Endothelial cell (in vitro differentiated cells): Measurements from ENCODE around the gene CEP83. TPM values are rescaled to one million over a fixed set of nuclear protein-coding genes. Genes with fewer than 3 reads are reported as not detected.

Source experiments
- DNase-seq: peaks from one replicate; pipeline ENCODE4 v3.0.0; 2021; ENCODE audit warnings: low spot score
- H3K27ac Mint-ChIP-seq: one replicate; pipeline ENCODE4 v1.8.0; 2021; ENCODE audit warnings: mixed read lengths, inconsistent platforms; ENCODE audit not compliant: unreplicated experiment
- H3K27me3 Mint-ChIP-seq: one replicate; pipeline ENCODE4 v1.8.0; 2021; ENCODE audit warnings: mild to moderate bottlenecking, moderate library complexity, mixed read lengths, inconsistent platforms; ENCODE audit not compliant: unreplicated experiment
- H3K36me3 Mint-ChIP-seq: one replicate; pipeline ENCODE4 v1.8.0; 2021; ENCODE audit warnings: mild to moderate bottlenecking, low read depth, mixed read lengths, inconsistent platforms; ENCODE audit not compliant: unreplicated experiment
- H3K4me1 Mint-ChIP-seq: one replicate; pipeline ENCODE4 v1.8.0; 2021; ENCODE audit warnings: mild to moderate bottlenecking, mixed read lengths, inconsistent platforms; ENCODE audit not compliant: unreplicated experiment
- H3K4me3 Mint-ChIP-seq: one replicate; pipeline ENCODE4 v1.8.0; 2021; ENCODE audit warnings: mild to moderate bottlenecking, mixed read lengths, inconsistent platforms; ENCODE audit not compliant: unreplicated experiment
- H3K9me3 Mint-ChIP-seq: one replicate; pipeline ENCODE4 v1.8.0; 2021; ENCODE audit warnings: mixed read lengths, inconsistent platforms; ENCODE audit not compliant: unreplicated experiment
- long read RNA-seq: library from polyadenylated mRNA; unstranded; transcript quantifications from one replicate; pipeline ENCODE4 v2.0.0, GENCODE V29; 2020; ENCODE audit not compliant: unreplicated experiment
- total RNA-seq: library from RNA; stranded (reverse); fragmentation: NEBNext Ultra II Directional; extraction: Animal tissue kit (Norgen Biotek cat#: 25700); gene quantifications from one replicate; pipeline ENCODE4 v1.2.1, GENCODE V29; 2021; ENCODE audit not compliant: unreplicated experiment
- TF ChIP-seq, protein P1 (sequence below): fragments of 200-600 bp; sonication (generic); IDR thresholded peaks from one replicate; pipeline ENCODE4 v1.5.0; 2021; ENCODE audit warnings: antibody characterized with exemption; ENCODE audit not compliant: unreplicated experiment

Gene CEP83, protein sequence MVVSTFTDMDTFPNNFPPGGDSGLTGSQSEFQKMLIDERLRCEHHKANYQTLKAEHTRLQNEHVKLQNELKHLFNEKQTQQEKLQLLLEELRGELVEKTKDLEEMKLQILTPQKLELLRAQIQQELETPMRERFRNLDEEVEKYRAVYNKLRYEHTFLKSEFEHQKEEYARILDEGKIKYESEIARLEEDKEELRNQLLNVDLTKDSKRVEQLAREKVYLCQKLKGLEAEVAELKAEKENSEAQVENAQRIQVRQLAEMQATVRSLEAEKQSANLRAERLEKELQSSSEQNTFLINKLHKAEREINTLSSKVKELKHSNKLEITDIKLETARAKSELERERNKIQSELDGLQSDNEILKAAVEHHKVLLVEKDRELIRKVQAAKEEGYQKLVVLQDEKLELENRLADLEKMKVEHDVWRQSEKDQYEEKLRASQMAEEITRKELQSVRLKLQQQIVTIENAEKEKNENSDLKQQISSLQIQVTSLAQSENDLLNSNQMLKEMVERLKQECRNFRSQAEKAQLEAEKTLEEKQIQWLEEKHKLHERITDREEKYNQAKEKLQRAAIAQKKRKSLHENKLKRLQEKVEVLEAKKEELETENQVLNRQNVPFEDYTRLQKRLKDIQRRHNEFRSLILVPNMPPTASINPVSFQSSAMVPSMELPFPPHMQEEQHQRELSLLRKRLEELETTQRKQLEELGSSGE
- total RNA-seq, result 18.6 TPM
- long read RNA-seq, partial matches to known transcripts, result 1 of 4 reads
- long read RNA-seq, other reads (novel, unspliced or antisense), result 2 of 4 reads

DNA sequence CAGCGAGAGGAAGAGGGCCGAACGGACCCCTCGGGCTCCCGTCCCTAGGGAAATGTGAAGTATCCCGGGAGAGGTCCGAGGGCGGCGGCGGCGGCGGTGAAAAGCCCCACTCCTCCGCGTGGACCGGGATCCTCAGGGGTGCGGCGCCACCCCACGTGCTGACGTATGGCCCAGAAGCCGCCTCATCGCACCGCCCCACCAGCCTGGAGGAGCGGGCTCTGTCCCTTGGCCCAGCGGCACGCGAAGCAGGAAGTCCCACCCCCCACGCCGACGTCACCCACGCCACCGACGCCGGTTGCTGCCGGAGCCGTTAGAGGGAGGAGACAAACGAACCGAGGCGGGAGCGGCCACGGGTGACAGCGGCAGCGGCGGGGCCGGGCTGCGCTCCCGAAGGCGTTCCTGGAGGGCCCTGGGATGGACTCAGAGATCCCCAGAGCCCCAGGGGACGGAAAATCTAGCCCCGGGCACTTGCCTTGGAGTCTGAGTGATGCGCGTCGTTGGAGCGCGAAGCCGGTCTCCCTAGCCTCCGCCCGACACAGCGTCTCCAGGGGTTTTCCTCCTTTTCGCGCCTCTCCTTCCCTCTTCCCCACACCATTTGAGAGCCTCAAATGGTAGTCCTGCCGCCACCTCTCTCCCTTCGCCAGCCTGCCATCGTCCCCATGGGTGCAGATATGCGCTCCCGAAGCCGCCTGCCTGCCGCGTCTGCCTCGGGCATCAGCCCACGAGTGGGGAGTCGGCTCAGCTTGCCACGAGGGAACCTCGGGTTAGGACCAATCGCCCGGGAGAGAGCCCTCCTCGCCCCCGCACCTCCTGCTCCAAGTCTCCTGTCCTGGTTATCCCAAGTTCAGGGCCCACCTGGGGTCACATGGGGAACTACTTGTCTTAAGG, at the start of gene CEP83:
CEP83 (minus strand) TSS at position 140 of the 888 bp plus-strand sequence. CDS start 47,377 bp downstream, outside the sequence.
- peaks cover 7% of the 10 kb centered on the region for H3K4me1 Mint-ChIP-seq
- H3K4me3 Mint-ChIP-seq, result peak within 1 kb of the TSS; percentile 76
- peak; percentile 87 for DNase-seq
- peak within 1 kb of the TSS; percentile 94 for H3K27ac Mint-ChIP-seq
- no peaks in the 10 kb centered on the region for H3K9me3 Mint-ChIP-seq
- TF ChIP-seq, protein P1, sequence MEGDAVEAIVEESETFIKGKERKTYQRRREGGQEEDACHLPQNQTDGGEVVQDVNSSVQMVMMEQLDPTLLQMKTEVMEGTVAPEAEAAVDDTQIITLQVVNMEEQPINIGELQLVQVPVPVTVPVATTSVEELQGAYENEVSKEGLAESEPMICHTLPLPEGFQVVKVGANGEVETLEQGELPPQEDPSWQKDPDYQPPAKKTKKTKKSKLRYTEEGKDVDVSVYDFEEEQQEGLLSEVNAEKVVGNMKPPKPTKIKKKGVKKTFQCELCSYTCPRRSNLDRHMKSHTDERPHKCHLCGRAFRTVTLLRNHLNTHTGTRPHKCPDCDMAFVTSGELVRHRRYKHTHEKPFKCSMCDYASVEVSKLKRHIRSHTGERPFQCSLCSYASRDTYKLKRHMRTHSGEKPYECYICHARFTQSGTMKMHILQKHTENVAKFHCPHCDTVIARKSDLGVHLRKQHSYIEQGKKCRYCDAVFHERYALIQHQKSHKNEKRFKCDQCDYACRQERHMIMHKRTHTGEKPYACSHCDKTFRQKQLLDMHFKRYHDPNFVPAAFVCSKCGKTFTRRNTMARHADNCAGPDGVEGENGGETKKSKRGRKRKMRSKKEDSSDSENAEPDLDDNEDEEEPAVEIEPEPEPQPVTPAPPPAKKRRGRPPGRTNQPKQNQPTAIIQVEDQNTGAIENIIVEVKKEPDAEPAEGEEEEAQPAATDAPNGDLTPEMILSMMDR, result no peak
- peaks cover 3% of the 10 kb centered on the region for H3K27me3 Mint-ChIP-seq
- H3K36me3 Mint-ChIP-seq, result no peaks in the 10 kb centered on the region

DNA sequence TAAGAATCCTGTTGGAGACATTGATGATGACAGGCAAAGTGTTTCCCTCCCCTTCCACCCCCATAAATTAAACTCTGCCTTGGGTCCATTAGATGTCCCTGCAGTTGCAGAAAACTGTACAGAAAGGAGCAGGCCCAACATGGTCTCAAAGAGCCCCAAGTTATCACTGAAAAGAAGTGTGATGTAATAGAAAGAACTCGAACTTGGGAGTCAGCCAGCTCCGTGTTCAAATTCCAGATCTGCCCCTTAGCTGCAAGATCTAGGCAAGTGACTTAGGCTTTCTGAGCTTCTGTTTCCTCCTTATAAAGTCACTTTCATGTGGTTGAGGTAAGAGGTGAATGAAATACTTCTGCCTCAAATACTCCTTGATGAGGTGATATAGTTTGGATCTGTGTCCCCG, 49.6 kb upstream of the CEP83 start:
- Mint-ChIP-seq H3K4me3 (no peak overlapping the region), H3K9me3 (no peaks in the 10 kb centered on the region), H3K4me1 (no peaks in the 10 kb centered on the region), H3K27me3 (no peaks in the 10 kb centered on the region), H3K27ac (no peak overlapping the region), H3K36me3 (no peaks in the 10 kb centered on the region)
- TF ChIP-seq, protein P1, result no peak
- DNase-seq, result no peak

DNA sequence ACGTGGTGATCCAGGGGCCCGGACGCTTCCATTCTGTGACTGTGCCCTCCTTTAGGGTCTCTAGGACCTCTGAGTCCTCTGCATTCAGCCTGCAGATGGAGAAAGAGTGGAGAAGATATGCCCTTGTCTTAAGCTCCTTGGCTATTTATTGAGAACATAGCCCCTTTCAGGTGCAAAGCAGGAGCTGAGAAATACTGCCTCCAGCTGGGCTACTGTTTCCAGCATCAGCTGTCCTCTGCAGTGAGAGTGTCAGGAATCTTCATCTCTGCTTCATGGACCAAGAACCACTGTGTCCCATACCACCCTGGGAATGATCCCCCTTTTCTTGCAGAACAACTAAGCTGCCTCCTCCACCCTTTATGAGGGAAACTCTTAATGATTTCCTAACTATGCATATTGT, 47.8 kb upstream of the CEP83 start:
- TF ChIP-seq, protein P1, result no peak
- Mint-ChIP-seq H3K4me1 (no peaks in the 10 kb centered on the region), H3K9me3 (no peaks in the 10 kb centered on the region), H3K27ac (no peak overlapping the region), H3K4me3 (no peak overlapping the region), H3K36me3 (no peaks in the 10 kb centered on the region), H3K27me3 (no peaks in the 10 kb centered on the region)
- DNase-seq, result no peak

DNA sequence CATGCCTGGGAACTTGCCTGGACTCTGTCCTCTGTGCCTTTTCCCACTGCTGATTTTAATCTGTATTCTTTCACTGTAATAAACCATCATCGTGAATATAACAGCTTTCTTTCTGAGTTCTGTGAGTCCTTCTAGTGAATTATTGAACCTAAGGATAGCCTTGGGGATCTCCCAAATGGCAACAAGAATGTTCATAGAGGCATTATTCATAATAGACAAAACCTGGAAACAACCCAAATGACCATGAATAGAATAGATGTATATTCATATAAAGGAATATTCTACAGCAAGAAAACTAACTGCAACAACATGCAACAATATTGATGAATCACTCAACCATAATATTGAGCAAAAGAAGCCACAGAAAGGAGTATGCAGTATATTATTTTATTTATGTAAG, 44.7 kb upstream of the CEP83 start:
- DNase-seq, result no peak
- Mint-ChIP-seq H3K27me3 (no peaks in the 10 kb centered on the region), H3K9me3 (no peaks in the 10 kb centered on the region), H3K27ac (no peak overlapping the region), H3K4me3 (no peak overlapping the region), H3K4me1 (no peaks in the 10 kb centered on the region), H3K36me3 (no peaks in the 10 kb centered on the region)
- TF ChIP-seq, protein P1, result no peak
